MM.1S (cell line): Measurements from ENCODE around the gene ATOH1.

Experiments used
- EZH2 ChIP-seq: fragments of 300-600 bp; sonication (generic); optimal IDR thresholded peaks from 2 replicates; pipeline ENCODE3; 2017; ENCODE audit warnings: low read depth, mild to moderate bottlenecking, antibody characterized with exemption, low read length, mixed read lengths
- TF ChIP-seq, protein P1 (sequence below): fragments of 300-600 bp; sonication (generic); IDR thresholded peaks from 2 replicates; pipeline ENCODE4 v1.5.1; 2016; ENCODE audit warnings: antibody characterized with exemption, low read length, mixed read lengths

DNA sequence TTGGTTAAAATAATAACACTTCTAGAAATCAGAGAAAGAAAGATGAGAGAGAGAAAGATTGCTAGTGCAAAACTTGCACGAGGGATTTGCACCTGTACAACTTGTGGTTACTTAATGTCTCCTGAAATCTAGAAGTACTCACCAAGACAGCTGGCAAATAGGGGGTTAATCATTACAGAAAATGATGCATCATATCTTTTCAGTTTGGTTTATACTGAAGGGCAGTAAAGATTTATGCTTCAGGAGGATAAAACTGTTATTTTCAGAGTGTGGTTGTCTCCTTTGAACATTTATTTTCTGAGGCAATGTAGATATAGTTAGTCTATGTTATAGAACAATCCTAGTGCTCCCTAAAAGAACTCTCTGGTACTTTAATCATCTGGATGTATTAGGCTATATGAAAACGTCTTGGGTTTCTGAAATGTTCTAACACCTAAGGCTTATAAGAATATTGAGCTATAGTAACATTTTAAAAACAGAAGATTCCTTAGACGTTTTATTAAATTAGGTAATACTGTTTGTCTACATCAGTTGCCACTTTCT, 13.3 kb downstream of the ATOH1 start:
- TF ChIP-seq, protein P1, sequence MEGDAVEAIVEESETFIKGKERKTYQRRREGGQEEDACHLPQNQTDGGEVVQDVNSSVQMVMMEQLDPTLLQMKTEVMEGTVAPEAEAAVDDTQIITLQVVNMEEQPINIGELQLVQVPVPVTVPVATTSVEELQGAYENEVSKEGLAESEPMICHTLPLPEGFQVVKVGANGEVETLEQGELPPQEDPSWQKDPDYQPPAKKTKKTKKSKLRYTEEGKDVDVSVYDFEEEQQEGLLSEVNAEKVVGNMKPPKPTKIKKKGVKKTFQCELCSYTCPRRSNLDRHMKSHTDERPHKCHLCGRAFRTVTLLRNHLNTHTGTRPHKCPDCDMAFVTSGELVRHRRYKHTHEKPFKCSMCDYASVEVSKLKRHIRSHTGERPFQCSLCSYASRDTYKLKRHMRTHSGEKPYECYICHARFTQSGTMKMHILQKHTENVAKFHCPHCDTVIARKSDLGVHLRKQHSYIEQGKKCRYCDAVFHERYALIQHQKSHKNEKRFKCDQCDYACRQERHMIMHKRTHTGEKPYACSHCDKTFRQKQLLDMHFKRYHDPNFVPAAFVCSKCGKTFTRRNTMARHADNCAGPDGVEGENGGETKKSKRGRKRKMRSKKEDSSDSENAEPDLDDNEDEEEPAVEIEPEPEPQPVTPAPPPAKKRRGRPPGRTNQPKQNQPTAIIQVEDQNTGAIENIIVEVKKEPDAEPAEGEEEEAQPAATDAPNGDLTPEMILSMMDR = no peak
- TF ChIP-seq EZH2 = no peak
